GM12873 (cell line): ENCODE measurements around the gene C22orf15.

Experiments used
- TF ChIP-seq, protein P1 (sequence below): IDR thresholded peaks from 2 replicates; pipeline ENCODE4 v1.5.1; 2012; ENCODE audit warnings: low read depth, mild to moderate bottlenecking, moderate library complexity, low read length, control low read depth; ENCODE audit not compliant: insufficient read depth; ENCODE audit errors: missing control alignments

C22orf15 gene

DNA sequence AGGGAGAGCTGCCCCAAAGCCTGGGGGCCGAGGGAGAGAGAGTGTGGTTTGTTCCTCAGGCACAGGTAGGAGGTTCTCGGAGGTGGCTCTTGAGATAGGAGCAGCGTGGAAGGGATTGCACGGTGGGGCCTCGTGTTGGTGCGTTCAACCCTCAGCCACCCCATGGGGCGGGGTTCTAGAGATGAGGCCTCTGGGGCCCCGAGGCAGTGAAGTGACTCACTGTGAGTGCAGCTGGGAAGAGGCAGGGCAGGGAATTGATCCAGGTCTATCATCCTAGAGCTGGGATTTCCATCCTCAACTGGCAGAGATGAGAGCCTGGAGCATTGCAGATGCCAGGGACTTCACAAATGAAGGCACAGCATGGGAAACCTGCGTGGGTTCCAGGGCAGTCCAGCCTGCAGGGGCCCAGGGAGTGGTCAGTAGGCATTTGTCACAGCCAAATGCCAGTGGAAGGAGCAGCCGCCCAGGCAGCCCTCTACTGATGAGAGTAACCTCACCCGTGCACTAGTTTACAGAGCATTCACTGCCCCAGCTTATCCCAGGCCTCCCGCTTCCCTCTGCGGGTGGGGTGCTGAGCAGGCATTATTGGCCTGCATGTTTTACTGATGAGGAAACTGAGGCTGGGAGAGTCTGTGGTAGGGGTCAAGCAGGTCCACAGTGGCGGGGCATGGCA, 18.9 kb downstream of the C22orf15 start:
- TF ChIP-seq, protein P1, sequence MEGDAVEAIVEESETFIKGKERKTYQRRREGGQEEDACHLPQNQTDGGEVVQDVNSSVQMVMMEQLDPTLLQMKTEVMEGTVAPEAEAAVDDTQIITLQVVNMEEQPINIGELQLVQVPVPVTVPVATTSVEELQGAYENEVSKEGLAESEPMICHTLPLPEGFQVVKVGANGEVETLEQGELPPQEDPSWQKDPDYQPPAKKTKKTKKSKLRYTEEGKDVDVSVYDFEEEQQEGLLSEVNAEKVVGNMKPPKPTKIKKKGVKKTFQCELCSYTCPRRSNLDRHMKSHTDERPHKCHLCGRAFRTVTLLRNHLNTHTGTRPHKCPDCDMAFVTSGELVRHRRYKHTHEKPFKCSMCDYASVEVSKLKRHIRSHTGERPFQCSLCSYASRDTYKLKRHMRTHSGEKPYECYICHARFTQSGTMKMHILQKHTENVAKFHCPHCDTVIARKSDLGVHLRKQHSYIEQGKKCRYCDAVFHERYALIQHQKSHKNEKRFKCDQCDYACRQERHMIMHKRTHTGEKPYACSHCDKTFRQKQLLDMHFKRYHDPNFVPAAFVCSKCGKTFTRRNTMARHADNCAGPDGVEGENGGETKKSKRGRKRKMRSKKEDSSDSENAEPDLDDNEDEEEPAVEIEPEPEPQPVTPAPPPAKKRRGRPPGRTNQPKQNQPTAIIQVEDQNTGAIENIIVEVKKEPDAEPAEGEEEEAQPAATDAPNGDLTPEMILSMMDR = no peak

DNA sequence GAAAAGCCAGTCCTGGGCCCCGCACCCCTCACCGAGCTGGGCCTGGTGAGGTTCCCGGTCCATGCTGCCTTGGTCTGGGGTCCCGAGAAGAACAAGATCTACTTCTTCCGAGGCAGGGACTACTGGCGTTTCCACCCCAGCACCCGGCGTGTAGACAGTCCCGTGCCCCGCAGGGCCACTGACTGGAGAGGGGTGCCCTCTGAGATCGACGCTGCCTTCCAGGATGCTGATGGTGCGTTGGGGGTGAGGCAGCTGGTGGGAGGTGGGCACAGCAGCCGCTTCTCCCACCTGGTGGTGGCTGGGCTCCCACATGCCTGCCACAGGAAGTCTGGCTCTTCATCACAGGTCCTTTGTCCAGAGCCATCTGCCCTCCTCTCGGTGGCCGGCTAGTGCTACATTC, 19.5 kb downstream of the C22orf15 start:
- TF ChIP-seq, protein P1 = no peak

DNA sequence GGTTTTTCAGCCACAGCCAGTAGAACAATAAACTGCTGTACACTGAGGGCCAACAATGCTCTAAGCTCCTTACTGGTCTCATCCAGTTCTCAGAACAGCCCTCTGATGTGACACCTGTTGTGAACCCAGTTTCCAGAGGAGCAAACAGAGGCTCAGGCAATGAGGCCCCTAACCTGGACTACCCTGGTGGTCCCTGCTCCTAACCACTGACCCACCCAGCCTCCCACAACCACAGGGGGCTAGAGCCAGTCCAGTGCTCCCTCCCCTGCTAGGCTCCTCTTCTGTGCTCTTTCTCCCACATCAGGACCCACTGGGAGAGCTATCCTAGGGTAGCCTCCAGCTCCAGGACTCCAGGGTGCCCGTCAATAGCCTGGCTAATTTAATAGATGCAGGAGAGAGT, 19.9 kb downstream of the C22orf15 start:
- TF ChIP-seq, protein P1 = no peak

DNA sequence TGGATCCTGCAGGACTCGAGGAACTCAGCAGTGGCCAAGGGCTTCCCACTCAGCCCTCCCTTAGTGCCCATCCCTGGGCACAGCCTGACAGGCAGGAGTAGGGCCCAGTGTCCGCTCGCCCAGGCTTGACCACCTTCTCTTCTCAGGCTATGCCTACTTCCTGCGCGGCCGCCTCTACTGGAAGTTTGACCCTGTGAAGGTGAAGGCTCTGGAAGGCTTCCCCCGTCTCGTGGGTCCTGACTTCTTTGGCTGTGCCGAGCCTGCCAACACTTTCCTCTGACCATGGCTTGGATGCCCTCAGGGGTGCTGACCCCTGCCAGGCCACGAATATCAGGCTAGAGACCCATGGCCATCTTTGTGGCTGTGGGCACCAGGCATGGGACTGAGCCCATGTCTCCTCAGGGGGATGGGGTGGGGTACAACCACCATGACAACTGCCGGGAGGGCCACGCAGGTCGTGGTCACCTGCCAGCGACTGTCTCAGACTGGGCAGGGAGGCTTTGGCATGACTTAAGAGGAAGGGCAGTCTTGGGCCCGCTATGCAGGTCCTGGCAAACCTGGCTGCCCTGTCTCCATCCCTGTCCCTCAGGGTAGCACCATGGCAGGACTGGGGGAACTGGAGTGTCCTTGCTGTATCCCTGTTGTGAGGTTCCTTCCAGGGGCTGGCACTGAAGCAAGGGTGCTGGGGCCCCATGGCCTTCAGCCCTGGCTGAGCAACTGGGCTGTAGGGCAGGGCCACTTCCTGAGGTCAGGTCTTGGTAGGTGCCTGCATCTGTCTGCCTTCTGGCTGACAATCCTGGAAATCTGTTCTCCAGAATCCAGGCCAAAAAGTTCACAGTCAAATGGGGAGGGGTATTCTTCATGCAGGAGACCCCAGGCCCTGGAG, 20.7 kb downstream of the C22orf15 start:
- TF ChIP-seq, protein P1 = no peak

DNA sequence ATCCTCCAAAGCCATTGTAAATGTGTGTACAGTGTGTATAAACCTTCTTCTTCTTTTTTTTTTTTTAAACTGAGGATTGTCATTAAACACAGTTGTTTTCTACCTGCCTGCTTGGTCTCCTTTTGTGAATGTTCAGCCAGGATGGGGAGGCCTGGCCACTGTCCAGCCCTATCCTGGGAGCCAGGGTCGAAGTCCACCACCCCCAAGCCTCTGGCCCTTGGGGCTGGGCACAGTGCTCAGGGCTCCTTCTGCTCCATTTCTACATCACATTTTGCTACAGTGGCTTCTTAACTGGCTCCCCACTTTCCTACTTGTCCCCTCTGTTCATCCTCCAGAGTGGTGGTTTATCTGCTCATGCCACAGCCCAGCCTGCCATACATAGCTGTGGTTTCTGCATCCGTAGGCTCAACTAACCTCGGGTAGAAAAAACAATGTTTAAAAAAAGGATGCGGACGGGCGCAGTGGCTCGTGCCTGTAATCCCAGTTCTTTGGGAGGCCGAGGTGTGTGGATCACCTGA, 21.5 kb downstream of the C22orf15 start:
- TF ChIP-seq, protein P1 = no peak

DNA sequence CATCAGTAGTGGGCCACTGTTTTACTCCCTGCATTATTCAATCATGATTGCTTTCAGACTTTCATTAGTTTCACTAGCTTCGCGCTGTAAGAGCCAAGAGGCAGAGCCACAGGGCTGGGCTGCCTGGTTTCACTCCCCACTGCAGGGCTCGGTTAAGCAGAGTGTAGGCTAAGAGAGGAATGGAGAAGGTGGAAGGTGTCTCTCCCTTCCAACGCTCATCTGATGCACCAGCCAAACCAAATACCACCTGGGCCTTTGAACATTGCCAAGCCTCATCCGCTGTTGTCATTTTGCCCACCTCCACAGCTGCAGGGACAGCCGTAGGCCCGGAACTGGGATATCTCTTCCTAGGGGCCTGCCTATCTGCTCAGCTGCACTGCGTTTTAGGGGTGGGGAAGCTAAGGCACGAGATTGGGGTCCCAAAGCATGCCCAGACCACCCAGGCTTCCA, 23.5 kb downstream of the C22orf15 start:
- TF ChIP-seq, protein P1 = no peak
